Pericardium fibroblast (primary cell): Measurements from ENCODE around the gene MMD2. TPM values are rescaled to one million over a fixed set of nuclear protein-coding genes. Genes with fewer than 3 reads are reported as not detected.

ENCODE experiments used
- total RNA-seq: library from RNA; depleted of rRNA; stranded (reverse); fragments of >200 nt; gene quantifications from 2 replicates; pipeline ENCODE4 v1.2.3, GENCODE V29; 2015

Gene MMD2, protein sequence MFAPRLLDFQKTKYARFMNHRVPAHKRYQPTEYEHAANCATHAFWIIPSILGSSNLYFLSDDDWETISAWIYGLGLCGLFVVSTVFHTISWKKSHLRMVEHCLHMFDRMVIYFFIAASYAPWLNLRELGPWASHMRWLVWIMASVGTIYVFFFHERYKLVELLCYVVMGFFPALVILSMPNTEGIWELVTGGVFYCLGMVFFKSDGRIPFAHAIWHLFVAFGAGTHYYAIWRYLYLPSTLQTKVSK
- not detected in 2 replicates for total RNA-seq

DNA sequence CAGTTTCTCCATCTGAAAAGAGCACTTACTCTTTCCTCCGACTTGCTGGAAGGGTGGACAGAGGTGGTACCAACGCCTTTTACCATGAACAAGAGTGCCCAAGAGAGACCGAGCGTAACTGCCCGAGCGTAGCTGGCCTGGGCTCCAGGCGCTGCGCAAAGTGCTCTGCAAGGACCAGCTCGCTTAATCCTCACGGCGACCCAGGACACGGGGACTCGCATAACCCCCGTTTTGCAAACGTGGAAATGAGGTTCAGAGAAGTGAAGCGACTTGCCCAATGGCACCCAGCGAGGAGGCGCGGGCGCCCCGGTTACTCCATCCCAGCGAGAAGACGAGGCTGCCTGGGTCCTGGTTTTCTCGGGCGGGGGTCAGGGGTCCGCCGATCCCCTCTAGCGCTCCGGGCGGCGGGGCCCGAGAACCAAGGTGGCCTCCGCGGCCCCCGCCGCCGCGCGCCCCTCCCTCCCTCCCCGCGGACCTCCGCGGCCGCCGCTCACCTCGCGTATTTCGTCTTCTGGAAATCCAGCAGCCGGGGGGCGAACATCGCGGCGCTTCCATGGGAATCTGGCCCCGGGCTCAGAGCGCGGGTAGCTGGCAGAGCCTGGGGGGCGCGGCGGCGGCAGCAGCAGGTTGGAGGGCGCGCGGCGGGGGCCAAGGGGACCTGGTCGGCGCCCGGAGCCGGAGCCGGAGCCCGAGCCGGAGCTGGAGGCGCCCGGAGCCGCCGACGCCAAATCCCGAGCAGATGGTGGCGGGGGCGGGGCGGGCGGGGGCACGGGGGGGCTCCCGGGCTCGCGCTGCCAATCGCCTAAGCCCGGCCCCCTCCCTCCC is at the start of gene MMD2:
MMD2 (minus strand) TSS at position 711 of the 825 bp plus-strand sequence; CDS start at position 541, 170 bp downstream.

DNA sequence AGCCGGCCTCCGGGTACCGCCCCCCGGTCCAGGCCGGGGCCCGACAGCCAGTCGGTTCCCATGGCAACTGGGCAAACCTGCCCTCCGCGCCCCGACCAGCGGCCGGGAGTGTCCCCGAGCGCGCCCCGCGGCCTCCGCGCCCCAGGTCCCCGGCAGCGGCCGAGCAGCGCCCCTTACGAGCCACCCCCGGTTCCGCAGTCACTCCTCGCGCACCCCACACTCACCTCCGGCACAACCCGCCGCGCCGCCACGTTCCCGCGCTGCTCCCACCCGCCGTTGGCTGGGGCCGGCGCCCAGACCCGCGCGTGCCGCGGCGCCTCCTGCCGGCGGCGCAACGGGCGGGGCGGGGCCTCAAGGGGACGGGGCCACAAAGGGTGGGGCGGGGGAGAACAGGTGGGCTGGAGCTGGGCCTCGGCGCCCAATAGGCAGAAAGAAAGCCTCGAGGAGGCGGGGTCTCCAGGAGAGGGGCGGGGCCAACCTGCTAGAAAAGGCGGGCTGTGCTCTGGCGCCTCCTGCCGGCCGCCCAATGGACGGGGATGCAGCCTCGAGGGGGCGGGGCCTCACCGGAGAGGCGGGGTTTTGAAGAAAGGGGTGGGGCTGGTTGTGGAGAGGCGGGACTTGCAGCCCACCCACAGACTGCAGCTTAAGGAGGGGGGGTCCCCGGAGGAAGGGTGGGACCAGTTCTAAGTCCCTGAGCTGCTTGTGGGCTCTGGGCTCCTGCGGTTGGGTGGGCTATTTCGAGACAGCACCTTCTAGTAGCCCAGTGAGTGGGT is 75.4 kb downstream of the MMD2 start, which contains the start of gene RADIL:
RADIL (minus strand) TSS at position 345 of the 773 bp plus-strand sequence. CDS start 5,577 bp downstream, outside the sequence.

DNA sequence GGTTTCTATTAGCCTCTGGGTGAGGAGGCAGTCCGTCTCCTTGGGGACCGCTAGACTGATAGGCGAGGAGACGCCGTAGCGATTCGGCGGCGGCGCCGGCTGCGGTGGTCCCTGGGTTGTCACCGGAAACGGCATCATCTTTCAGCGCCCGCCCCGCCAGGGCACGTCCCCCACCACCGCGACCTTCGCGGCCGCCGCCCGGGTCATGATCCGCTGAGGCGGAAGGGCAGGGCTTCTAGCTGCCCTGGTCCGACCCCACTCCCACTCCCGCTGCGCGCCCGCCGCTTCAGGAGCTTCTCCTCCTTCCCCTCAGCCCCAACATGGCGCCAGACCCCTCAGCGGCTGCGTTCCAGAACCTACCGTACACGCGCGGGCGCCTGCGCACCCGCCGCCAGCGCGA is 97.3 kb downstream of the MMD2 start, which contains the start of gene PAPOLB:
PAPOLB (minus strand) TSS at position 358 of the 400 bp plus-strand sequence; CDS start at position 138, 220 bp downstream.

Other genes starting within 250 kb of the MMD2 start
- gene AP5Z1, start 183.6 kb downstream of the MMD2 start, total RNA-seq: 38.0 and 40.5 TPM in 2 replicates
- 0.12 TPM in 1 of 2 replicates, not detected in the other for gene PAPOLB, start 97.2 kb downstream of the MMD2 start, total RNA-seq
- 1.3 and 10.2 TPM in 2 replicates for gene RADIL, start 75.5 kb downstream of the MMD2 start, total RNA-seq
- gene RBAK, start 86.7 kb upstream of the MMD2 start, total RNA-seq: 6.0 and 7.4 TPM in 2 replicates
- gene WIPI2, start 231.0 kb upstream of the MMD2 start, total RNA-seq: 54.1 and 88.9 TPM in 2 replicates